GM21447 (cell line): ENCODE results near the gene CDH11.

Experiments used
- ATAC-seq: cut with Tn5 transposase; IDR thresholded peaks from one replicate; pipeline ENCODE4 v1.9.1; 2021; ENCODE audit not compliant: unreplicated experiment

CDH11 gene

DNA sequence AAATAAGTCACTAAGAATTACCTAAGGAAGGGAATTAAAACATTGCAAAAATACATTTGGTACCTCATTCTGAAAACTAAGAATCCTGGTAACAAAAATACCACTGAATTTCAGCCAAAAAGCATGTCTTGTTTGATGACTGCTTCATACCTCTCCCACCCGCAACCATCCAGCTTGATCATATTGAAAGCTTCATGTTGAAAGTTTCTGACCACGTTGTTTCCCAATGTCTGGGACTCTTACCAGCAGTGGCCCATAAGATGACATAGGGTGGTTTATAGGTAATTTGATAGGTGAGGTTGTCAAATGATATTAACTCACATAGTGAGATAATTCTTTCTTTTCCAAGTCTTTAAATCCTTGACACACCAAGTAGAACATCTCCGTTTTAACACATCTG lies 139.3 kb downstream of the CDH11 start:
- no peak for ATAC-seq

DNA sequence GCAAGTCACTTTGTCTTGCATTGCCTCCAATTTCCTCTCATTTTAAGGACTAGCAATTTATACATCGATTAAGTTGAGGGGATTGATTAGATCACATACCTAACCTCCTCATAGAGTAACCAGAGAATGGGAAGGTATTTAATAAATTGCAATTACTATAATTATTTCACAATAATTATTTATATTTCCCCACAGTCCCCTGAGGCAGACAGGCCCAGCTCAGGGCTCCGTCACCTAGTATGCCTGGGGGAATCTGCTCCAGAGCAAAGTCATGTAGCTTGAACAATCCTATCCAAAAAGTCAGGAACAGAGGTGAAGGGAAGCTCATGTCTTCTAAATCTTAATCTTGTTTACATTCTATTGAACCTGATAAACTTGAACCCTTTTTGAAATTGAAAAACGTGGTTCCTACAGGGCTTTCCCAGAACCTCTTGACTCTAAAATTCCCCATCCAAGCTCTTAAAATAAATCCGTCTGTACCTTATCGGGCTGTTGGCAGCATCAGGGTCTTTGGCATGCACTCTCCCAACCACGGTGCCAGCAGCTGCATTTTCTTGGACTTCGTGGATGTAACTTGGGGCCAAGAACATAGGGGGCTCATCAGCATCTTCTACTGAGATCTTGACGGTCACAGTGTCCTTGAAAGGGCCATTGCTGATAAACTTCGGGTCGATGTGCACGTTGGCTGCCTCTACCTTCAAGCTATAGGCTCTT lies 140.1 kb downstream of the CDH11 start:
- ATAC-seq = no peak

- no peak for ATAC-seq
Observed at GRCh38 chr16:64977206-64977920, 144.5 kb downstream of the CDH11 start.

DNA sequence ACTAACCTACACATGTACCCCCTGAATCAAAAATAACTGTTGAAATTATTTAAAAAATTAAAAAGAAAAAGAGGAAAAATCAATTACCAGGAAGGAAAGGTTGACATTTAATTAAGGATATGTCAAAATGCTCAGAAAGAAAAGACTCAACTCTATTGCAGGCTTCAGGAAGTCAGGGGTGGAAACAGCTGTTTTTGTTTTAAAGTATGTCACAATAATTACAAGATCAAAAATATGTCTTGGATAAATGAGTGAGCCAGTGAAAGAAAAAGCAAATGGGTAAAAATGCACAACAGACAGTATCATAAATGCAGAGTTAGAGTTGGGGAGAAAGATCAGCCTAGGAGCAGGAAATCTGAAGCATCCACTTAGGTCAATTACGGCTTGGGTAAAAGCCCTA lies 146.0 kb downstream of the CDH11 start:
- no peak for ATAC-seq

- ATAC-seq = no peak
Observed at GRCh38 chr16:64974381-64974780, 147.5 kb downstream of the CDH11 start.

- no peak for ATAC-seq
Observed at GRCh38 chr16:64973171-64973570, 148.7 kb downstream of the CDH11 start.

DNA sequence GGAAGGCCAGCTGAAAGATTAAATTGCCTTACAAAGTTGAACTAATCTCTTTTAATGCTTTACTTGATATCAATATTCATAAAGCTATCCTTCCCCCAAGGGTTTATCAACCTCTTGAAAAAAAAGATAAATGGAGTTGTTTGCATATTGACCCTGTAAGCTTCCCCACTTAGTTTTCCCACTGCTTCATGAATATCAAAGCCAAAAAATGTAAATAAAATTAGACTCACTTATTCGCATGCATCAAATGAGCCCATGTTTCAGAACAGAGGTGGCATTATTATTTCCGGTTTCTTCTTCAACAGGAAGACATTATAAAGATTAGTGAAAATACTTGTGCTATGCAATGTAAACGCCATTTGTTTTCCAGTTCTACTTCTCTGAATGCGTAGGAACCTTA lies 150.7 kb downstream of the CDH11 start:
- ATAC-seq = no peak

DNA sequence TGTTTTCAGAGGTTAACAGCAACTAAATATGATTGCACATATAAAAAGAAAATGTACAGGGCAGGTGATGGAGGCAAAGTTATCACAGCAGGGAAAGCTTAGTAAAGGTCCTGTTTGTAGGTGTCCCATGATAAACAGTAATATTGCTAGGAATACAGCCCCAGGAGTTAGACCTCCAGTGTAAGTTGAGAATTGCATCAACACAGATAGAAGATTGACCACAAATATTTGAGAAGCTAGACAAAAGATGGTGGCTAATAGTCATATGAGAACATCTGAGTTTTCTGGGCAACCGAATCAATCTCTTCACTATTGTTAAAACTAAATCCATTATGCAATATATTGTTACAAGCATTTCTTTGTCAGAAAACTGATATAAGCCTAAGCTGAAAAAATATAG lies 152.6 kb downstream of the CDH11 start:
- no peak for ATAC-seq

DNA sequence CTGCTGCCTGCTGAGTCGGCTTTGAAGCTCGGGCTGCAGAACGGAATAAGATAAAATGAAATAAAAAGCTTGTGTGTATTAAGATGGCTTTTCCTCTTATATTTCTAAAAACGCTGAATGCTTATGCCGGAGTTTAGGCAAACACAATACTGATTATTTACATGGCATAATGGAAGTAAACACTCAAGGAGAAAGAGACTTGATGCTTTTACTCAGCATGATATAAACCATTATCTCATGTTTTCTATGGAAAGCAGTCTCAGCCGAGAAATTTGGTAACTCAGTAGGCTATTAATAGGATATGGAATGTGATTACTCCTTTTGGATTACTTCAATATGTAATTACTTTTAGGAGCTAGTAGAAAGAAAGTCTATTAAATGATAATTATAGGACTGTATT lies 153.3 kb downstream of the CDH11 start:
- no peak for ATAC-seq

- no peak for ATAC-seq
Observed at GRCh38 chr16:64964126-64964540, 157.7 kb downstream of the CDH11 start.

GRCh38 chr16:64962786-64963185 lies 159.1 kb downstream of the CDH11 start:
- no peak for ATAC-seq

DNA sequence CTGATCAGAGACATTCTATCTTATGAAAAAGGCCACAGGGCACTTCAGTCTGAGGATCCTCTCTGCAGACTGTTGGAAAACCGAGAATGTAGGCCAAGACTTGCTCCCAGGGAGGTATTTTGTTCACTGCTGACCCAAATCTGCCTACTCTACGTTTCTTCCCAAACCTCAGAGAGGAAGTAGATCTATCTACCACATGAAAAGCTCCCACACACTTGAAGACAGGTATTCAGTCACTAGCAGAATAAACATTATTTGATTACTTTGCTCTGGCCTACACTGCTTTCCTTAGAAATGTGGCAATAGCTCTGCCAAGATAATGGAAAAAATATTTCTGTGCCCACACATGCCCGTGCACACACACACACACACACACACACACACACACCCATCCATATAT lies 164.6 kb downstream of the CDH11 start:
- no peak for ATAC-seq

GRCh38 chr16:64952177-64952576 lies 169.7 kb downstream of the CDH11 start:
- ATAC-seq = no peak

- no peak for ATAC-seq
Observed at GRCh38 chr16:64951193-64951592, 170.7 kb downstream of the CDH11 start.

DNA sequence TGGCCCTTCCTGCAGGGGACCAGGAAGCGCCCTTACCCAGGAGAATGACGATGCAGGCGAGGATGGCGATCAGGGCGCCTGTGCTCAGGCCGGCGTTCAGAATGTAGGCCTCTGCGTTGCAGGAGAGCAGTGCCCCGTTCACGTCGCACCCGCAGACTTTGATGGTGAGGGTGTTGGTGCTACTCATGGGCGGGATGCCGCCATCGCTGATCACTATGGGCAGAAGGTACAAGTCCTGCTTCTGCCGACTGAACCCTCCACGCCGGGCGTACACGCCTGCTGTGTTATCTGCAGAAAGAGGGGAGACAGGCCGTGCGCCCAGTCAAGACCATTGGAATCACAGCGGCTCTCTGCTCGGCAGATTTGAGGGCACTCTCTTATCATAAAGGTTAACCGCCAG lies 171.1 kb downstream of the CDH11 start:
- ATAC-seq = no peak

- ATAC-seq = no peak
Observed at GRCh38 chr16:64950262-64950661, 171.6 kb downstream of the CDH11 start.

- no peak for ATAC-seq
Observed at GRCh38 chr16:64948056-64948455, 173.8 kb downstream of the CDH11 start.

- no peak for ATAC-seq
Observed at GRCh38 chr16:64947651-64948050, 174.2 kb downstream of the CDH11 start.

GRCh38 chr16:64933885-64934284 lies 188.0 kb downstream of the CDH11 start:
- no peak for ATAC-seq

- ATAC-seq = no peak
Observed at GRCh38 chr16:64926476-64926875, 195.4 kb downstream of the CDH11 start.

GRCh38 chr16:64925166-64925565 lies 196.7 kb downstream of the CDH11 start:
- ATAC-seq = no peak

- ATAC-seq = no peak
Observed at GRCh38 chr16:64924086-64924485, 197.8 kb downstream of the CDH11 start.
